Left lung (tissue), 10 donors: ENCODE measurements around the gene HAND2. TPM values are rescaled to one million over a fixed set of nuclear protein-coding genes. Genes with fewer than 3 reads are reported as not detected.

Source experiments
- ATAC-seq: fragments of 200-7000 bp; cut with Tn5 transposase; one replicate; pipeline ENCODE4 v1.9.1; 2020; ENCODE audit warnings: moderate library complexity
- DNase-seq, 4 donors: peaks; one replicate each; pipeline ENCODE4 v3.0.0-alpha.2; 2013 to 2020
- H3K27ac ChIP-seq, 2 donors: fragments of 200-600 bp; sonication (generic) in 1 of 2; one replicate each; pipeline versions ENCODE4 v1.5.0 to v1.8.0; 2020 to 2021
- H3K27me3 ChIP-seq, 2 donors: fragments of 200-600 bp; sonication (generic) in 1 of 2; one replicate each; pipeline versions ENCODE4 v1.5.0 to v1.8.0; 2020 to 2021
- H3K36me3 ChIP-seq, 2 donors: fragments of 200-600 bp; sonication (generic) in 1 of 2; one replicate each; pipeline versions ENCODE4 v1.5.0 to v1.8.0; 2020 to 2021
- H3K4me1 ChIP-seq, 2 donors: fragments of 200-600 bp; one replicate each; pipeline ENCODE4 v1.8.0; 2021
- H3K4me3 ChIP-seq, 2 donors: fragments of 200-600 bp; sonication (generic) in 1 of 2; one replicate each; pipeline versions ENCODE4 v1.5.0 to v1.8.0; 2020 to 2021; ENCODE audit warnings: mild to moderate bottlenecking in 1 of 2
- H3K9me3 ChIP-seq, 2 donors: fragments of 200-600 bp; sonication (generic) in 1 of 2; one replicate each; pipeline versions ENCODE4 v1.5.0 to v1.8.0; 2020 to 2021
- intact Hi-C, 2 donors: fragments of 100-400 bp; cut with DNase I; formaldehyde crosslinking; loops; one replicate each; pipeline versions ENCODE4 v1.11.2 to v1.14.2; 2022
- polyA plus RNA-seq, 6 donors: library from polyadenylated mRNA; unstranded; fragments of 120-200 nt; gene quantifications; one replicate each; pipeline ENCODE4 v1.2.1, GENCODE V29; 2013; ENCODE audit not compliant: insufficient read length in 6 of 6
- total RNA-seq, 2 donors: library from RNA; stranded (reverse); fragmentation: NEBNext Ultra II Directional; extraction: Animal tissue kit (Norgen Biotek cat#: 25700); gene quantifications; one replicate each; pipeline ENCODE4 v1.2.1, GENCODE V29; 2021
- TF ChIP-seq, protein P1 (sequence below), 2 donors: fragments of 200-600 bp; sonication (generic) in 1 of 2; IDR thresholded peaks; one replicate each; pipeline versions ENCODE4 v1.5.0 to v1.8.0; 2021; ENCODE audit warnings: antibody characterized with exemption in 2 of 2
- donor health status: DM: no; HTN: yes; CAD: no.
- donor health status: DM: no; HTN: no; CAD: no.

Gene HAND2
- total and polyA plus RNA-seq, 8 donors: 0.20 to 0.41 (median 0.20) TPM; not detected in 3

DNA sequence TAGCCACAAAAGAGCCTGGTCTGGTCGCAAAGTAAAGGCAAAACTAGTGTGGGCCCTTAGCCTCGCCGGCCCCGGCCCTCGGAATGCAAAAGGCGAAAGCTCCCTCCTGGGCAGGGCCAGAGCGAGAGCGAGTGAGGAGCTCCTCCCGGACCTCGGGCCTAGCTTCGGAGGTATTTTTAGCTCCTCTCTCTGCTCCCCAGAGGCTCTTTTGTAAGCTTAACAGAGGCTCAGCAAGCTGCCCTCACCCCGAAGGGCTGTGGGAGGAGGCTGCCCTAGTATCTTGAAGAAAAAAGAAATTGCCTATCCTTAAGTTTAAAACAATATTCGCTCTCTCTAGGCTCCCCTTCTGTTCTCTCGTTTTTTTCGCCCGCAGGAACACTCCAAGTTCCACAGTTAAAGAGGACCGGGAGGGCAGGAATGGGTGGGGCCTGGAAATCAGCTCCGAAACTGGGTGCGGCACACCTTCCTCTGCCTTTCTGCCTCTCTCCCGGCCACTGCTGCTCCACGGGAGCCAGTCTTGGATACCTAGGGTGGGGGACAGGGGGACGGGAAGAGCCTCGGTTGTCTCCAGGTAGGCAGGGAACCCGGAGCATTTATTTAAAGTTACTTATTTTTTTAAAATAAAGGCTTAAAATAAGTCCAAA, 12.1 kb downstream of the HAND2 start:
- Histone ChIP-seq H3K27ac (no peak overlapping the region), H3K27me3 (peaks cover 99 to 100% of the 10 kb centered on the region in 2 donors)
- intact Hi-C loops: no loop called here

DNA sequence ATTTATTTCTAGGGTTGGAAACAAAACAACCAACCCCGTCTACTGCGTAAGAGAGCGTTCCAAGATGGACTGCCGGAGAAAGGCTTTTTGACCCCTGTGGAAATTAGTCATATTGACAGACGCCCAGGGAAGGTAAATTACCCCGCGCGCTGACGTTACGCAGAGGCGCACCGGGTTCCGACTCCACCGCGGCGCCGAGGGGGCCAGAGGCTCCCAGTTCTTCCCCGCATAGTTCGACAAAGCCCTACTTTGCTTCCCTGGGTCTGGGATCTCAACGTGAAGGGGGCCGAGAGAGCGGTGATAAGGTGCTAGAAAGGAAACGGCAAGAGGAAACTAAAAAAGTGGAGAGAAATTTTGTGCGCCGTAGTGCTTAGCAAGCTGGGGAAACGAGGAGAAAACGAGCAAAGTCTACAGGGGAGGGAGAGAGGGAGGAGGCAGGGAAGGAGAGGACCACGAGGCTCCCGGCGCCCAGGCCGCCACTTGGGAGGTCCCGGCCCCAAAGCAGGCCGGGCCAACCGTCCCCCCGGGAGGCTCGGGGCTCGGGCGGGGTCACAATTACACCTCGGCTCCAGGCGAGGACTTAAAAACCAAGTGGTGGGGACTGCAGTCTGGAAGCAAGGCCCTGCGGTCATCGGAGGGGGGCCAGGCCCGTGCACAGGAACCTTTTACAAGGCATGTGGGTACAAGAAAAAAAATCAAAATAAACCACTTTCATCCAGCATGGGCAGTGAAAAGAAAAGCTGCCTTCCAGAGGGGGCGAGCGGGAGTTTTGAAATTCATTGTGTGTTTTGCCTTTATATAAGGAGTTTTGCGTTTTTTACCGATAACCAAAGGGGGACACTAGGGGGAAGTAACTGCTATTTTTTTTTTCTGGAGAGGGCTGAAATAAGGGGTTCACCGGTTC, 13.2 kb downstream of the HAND2 start:
- Histone ChIP-seq H3K27me3 (peaks cover 99 to 100% of the 10 kb centered on the region in 2 donors), H3K4me1 (peaks cover 4 to 5% of the 10 kb centered on the region in 2 donors), H3K9me3 (no peaks in the 10 kb centered on the region), H3K36me3 (no peaks in the 10 kb centered on the region), H3K27ac (no peak overlapping the region), H3K4me3 (no peak overlapping the region)
- no peak for ATAC-seq
- TF ChIP-seq, protein P1, sequence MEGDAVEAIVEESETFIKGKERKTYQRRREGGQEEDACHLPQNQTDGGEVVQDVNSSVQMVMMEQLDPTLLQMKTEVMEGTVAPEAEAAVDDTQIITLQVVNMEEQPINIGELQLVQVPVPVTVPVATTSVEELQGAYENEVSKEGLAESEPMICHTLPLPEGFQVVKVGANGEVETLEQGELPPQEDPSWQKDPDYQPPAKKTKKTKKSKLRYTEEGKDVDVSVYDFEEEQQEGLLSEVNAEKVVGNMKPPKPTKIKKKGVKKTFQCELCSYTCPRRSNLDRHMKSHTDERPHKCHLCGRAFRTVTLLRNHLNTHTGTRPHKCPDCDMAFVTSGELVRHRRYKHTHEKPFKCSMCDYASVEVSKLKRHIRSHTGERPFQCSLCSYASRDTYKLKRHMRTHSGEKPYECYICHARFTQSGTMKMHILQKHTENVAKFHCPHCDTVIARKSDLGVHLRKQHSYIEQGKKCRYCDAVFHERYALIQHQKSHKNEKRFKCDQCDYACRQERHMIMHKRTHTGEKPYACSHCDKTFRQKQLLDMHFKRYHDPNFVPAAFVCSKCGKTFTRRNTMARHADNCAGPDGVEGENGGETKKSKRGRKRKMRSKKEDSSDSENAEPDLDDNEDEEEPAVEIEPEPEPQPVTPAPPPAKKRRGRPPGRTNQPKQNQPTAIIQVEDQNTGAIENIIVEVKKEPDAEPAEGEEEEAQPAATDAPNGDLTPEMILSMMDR (IDR thresholded peaks at IDR 0.05): no peak
- intact Hi-C loops: no loop called here
- DNase-seq: no peak

More for the DNA sequence above, 12.1 kb downstream of the HAND2 start:
- TF ChIP-seq, protein P1 (IDR thresholded peaks at IDR 0.05): no peak
- no peak overlapping the region for H3K4me3 ChIP-seq
- H3K36me3 ChIP-seq: no peaks in the 10 kb centered on the region
- no peaks in the 10 kb centered on the region for H3K9me3 ChIP-seq
- H3K4me1 ChIP-seq: peaks cover 6 to 12% of the 10 kb centered on the region in 2 donors
- DNase-seq: no peak
- ATAC-seq: peak; percentile 15

DNA sequence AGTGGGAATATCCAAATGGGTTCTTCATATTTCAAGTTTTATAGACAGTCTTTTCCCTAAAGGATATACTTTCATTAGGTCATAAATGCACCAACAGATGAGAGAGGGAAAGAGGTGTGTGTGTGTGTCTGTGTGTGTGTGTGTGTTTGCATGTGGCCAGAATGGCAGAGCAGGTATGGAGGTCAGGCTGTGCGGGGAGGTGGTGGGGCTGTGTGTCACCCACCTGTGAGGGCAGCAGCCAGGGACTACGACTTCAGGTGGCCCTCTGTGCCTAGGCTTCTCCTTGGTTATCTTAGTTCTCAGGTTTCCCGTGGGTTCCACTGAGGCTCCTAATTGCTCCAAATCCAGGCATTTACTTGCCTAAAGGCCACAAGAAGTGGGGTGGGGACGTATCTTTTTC, 14.6 kb downstream of the HAND2 start:
- peaks cover 98 to 100% of the 10 kb centered on the region in 2 donors for H3K27me3 ChIP-seq
- intact Hi-C loops: no loop called here
- TF ChIP-seq, protein P1 (IDR thresholded peaks at IDR 0.05): no peak
- H3K4me3 ChIP-seq: no peak overlapping the region
- ATAC-seq: no peak
- no peaks in the 10 kb centered on the region for H3K36me3 ChIP-seq
- H3K4me1 ChIP-seq: no peaks in the 10 kb centered on the region
- no peak for DNase-seq
- no peak overlapping the region for H3K27ac ChIP-seq
- H3K9me3 ChIP-seq: no peaks in the 10 kb centered on the region

DNA sequence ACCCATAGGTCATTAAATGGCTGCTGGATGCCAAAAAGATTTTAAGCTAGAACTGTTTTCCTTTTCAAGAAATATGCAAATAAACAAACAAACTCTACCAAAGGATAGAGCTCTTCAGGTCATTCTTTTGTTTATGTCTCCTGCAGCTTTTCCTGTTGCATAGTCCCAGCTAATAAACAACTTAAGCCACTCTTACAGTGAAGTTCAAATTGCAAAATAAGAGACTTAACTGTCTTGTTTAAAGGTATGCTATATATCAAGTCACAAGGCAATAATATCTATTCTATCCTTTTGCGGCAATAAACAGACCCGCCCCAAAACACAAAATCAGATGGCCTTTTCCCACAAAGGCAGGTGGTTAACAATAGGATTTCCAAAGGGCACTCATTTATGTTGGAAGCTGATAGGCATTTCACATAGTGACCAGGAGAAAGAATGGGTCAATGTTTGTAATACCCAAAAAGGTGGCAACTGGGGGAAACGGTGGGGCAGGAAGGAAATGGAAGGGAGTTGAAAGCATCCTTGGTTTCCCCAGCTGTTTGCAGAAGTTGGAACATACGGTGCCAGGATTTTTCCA, 15.3 kb downstream of the HAND2 start:
- no peak for ATAC-seq
- Histone ChIP-seq H3K36me3 (no peaks in the 10 kb centered on the region), H3K9me3 (no peaks in the 10 kb centered on the region), H3K4me1 (no peaks in the 10 kb centered on the region), H3K27me3 (peaks cover 98 to 100% of the 10 kb centered on the region in 2 donors), H3K27ac (no peak overlapping the region), H3K4me3 (no peak overlapping the region)
- DNase-seq: no peak
- TF ChIP-seq, protein P1 (IDR thresholded peaks at IDR 0.05): no peak
- intact Hi-C loops: no loop called here

DNA sequence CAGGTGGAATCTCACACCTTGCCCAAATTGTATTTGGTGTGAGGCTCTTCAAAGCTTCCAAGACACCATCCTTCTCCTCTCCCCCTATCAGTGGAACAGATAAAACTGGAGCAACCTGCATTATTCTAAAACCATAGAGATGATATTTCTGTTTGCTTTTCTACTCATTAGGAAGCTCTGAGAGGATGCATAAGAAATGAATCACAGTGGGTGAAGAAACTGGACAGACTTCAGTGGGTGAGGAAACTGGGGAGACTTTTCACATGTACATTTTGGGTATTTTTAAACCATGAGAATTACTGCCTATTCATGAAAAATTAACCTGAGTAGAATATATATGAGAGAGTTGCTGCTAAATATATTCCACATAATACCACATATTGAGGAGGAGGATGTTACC, 16.4 kb downstream of the HAND2 start:
- intact Hi-C loops: no loop called here
- Histone ChIP-seq H3K4me1 (peaks cover 0 to 6% of the 10 kb centered on the region in 2 donors), H3K4me3 (no peak overlapping the region), H3K9me3 (no peaks in the 10 kb centered on the region), H3K36me3 (no peaks in the 10 kb centered on the region), H3K27ac (no peak overlapping the region), H3K27me3 (peaks cover 98 to 100% of the 10 kb centered on the region in 2 donors)
- DNase-seq (no peak), ATAC-seq (no peak)
- TF ChIP-seq, protein P1 (IDR thresholded peaks at IDR 0.05): no peak
